ENCODE results near the gene LCK. TPM values are rescaled to one million over a fixed set of nuclear protein-coding genes. Genes with fewer than 3 reads are reported as not detected.

LCK gene
- total RNA-seq, 1 experiment from 2014 or later = 51.0 TPM

DNA sequence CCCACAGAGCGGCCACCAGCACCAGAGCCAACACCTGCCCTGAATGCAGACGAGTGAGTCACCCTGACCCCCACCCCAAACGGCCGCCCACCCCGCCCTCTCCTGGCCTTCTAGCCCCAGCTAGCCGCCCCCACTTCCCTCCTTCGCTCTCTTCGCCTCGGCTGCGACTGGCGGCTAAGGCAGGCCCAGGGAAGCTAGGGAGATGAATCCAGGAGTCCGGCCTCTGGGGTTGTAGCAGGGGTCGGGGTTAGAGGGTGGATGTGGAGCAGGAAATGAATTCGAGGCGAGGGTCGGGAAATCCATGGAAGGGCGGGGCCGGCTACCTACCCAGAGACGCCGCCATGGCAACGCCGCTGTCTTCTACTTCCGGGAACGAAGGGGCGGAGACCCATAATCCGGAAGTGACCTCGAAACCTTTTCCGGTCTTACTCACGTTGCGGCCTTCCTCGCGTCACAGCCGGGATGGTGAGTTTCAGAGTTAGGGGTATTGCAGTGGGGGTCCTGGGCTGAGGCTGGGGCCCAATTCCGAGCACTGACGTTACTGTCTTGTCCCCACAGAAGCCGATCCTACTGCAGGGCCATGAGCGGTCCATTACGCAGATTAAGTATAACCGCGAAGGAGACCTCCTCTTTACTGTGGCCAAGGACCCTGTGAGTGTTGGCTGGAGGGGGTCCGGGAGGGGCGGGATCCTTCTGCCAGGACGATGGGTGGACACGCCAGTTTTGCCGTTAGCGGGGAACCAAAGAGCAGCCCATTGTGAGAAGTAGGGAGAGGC lies 28.9 kb upstream of the LCK start, which contains the start of the genes EIF3I and TMEM234 (continued):
- TF ChIP-seq PRDM15 (CRISPR knock-in tag; IDR thresholded peaks at IDR 0.05) (no peak), IRF1 (CRISPR knock-in tag; IDR thresholded peaks at IDR 0.05) (no peak), ZSCAN18 (CRISPR knock-in tag; IDR thresholded peaks at IDR 0.05) (no peak), ESRRA (CRISPR knock-in tag; IDR thresholded peaks at IDR 0.05; ENCODE audit: borderline replicate concordance) (0 out of 2 replicates have a peak, but pooled peaks have one; percentile 26), ZBTB21 (CRISPR knock-in tag; IDR thresholded peaks at IDR 0.05; ENCODE audit: borderline replicate concordance) (no peak), ZNF396 (CRISPR knock-in tag; IDR thresholded peaks at IDR 0.05; ENCODE audit: borderline replicate concordance) (no peak), SOX15 (CRISPR knock-in tag; IDR thresholded peaks at IDR 0.05) (no peak), ELF4 (CRISPR knock-in tag; IDR thresholded peaks at IDR 0.05; ENCODE audit: low read depth) (no peak), AR (CRISPR knock-in tag; IDR thresholded peaks at IDR 0.05) (no peak), ZNF671 (CRISPR knock-in tag; IDR thresholded peaks at IDR 0.05) (no peak), TEAD4 (CRISPR knock-in tag; IDR thresholded peaks at IDR 0.05) (no peak), NFYB (CRISPR knock-in tag; conservative IDR thresholded peaks at IDR 0.05; ENCODE audit: low read depth) (no peak), ZNF232 (CRISPR knock-in tag; IDR thresholded peaks at IDR 0.05) (no peak), ZNF423 (CRISPR knock-in tag; IDR thresholded peaks at IDR 0.05) (no peak), NR2C2 (CRISPR knock-in tag; IDR thresholded peaks at IDR 0.05) (peak; percentile 51), GTF2I (CRISPR knock-in tag; conservative IDR thresholded peaks at IDR 0.05) (no peak), PRRX2 (CRISPR knock-in tag; IDR thresholded peaks at IDR 0.05) (no peak), MYBL2 (CRISPR knock-in tag; IDR thresholded peaks at IDR 0.05) (no peak), HMGXB4 (CRISPR knock-in tag; IDR thresholded peaks at IDR 0.05) (no peak)
- TF ChIP-seq, protein P1, sequence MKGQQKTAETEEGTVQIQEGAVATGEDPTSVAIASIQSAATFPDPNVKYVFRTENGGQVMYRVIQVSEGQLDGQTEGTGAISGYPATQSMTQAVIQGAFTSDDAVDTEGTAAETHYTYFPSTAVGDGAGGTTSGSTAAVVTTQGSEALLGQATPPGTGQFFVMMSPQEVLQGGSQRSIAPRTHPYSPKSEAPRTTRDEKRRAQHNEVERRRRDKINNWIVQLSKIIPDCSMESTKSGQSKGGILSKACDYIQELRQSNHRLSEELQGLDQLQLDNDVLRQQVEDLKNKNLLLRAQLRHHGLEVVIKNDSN (CRISPR knock-in tag; IDR thresholded peaks at IDR 0.05) = no peak; the same call in 1 of the 2 replicates
- TF ChIP-seq, protein P2, sequence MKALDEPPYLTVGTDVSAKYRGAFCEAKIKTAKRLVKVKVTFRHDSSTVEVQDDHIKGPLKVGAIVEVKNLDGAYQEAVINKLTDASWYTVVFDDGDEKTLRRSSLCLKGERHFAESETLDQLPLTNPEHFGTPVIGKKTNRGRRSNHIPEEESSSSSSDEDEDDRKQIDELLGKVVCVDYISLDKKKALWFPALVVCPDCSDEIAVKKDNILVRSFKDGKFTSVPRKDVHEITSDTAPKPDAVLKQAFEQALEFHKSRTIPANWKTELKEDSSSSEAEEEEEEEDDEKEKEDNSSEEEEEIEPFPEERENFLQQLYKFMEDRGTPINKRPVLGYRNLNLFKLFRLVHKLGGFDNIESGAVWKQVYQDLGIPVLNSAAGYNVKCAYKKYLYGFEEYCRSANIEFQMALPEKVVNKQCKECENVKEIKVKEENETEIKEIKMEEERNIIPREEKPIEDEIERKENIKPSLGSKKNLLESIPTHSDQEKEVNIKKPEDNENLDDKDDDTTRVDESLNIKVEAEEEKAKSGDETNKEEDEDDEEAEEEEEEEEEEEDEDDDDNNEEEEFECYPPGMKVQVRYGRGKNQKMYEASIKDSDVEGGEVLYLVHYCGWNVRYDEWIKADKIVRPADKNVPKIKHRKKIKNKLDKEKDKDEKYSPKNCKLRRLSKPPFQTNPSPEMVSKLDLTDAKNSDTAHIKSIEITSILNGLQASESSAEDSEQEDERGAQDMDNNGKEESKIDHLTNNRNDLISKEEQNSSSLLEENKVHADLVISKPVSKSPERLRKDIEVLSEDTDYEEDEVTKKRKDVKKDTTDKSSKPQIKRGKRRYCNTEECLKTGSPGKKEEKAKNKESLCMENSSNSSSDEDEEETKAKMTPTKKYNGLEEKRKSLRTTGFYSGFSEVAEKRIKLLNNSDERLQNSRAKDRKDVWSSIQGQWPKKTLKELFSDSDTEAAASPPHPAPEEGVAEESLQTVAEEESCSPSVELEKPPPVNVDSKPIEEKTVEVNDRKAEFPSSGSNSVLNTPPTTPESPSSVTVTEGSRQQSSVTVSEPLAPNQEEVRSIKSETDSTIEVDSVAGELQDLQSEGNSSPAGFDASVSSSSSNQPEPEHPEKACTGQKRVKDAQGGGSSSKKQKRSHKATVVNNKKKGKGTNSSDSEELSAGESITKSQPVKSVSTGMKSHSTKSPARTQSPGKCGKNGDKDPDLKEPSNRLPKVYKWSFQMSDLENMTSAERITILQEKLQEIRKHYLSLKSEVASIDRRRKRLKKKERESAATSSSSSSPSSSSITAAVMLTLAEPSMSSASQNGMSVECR (CRISPR knock-in tag; IDR thresholded peaks at IDR 0.05; ENCODE audit: borderline replicate concordance) = peak; percentile 74; the same call in 1 of the 2 replicates
- TF ChIP-seq, protein P3, sequence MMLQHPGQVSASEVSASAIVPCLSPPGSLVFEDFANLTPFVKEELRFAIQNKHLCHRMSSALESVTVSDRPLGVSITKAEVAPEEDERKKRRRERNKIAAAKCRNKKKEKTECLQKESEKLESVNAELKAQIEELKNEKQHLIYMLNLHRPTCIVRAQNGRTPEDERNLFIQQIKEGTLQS (CRISPR knock-in tag; conservative IDR thresholded peaks at IDR 0.05) = no peak
